Measurements from ENCODE around the gene NCAM1.
A peak's percentile ranks its signal among the peaks of the same experiment; 100 is the strongest.

NCAM1 gene

GRCh38 chr11:113242060-113242459 is 280.8 kb downstream of the NCAM1 start:
- TF ChIP-seq CTCF (IDR thresholded peaks at IDR 0.05; ENCODE audit: low read depth, low read length): no peak
- no peak overlapping the region for H3K4me3 ChIP-seq (ENCODE audit: low read depth, low read length)

GRCh38 chr11:113242767-113243397 is 281.7 kb downstream of the NCAM1 start:
- no peak for TF ChIP-seq CTCF (IDR thresholded peaks at IDR 0.05; ENCODE audit: low read depth, low read length)
- H3K4me3 ChIP-seq (ENCODE audit: low read depth, low read length): peak overlapping the region; percentile 26

- no peak for TF ChIP-seq CTCF (IDR thresholded peaks at IDR 0.05; ENCODE audit: low read depth, low read length)
- H3K4me3 ChIP-seq (ENCODE audit: low read depth, low read length): no peak overlapping the region
Observed at GRCh38 chr11:113243696-113244095, 282.5 kb downstream of the NCAM1 start.

- H3K4me3 ChIP-seq (ENCODE audit: low read depth, low read length): no peak overlapping the region
- TF ChIP-seq CTCF (IDR thresholded peaks at IDR 0.05; ENCODE audit: low read depth, low read length): no peak
Observed at GRCh38 chr11:113245216-113245615, 284.0 kb downstream of the NCAM1 start.

GRCh38 chr11:113247221-113247620 is 286.0 kb downstream of the NCAM1 start:
- no peak for TF ChIP-seq CTCF (IDR thresholded peaks at IDR 0.05; ENCODE audit: low read depth, low read length)

GRCh38 chr11:113247966-113248365 is 286.7 kb downstream of the NCAM1 start:
- no peak overlapping the region for H3K4me3 ChIP-seq (ENCODE audit: low read depth, low read length)
- TF ChIP-seq CTCF (IDR thresholded peaks at IDR 0.05; ENCODE audit: low read depth, low read length): no peak

More at GRCh38 chr11:113247221-113247620, 286.0 kb downstream of the NCAM1 start:
- no peak overlapping the region for H3K4me3 ChIP-seq (ENCODE audit: low read depth, low read length)

GRCh38 chr11:113248702-113249490 is 287.7 kb downstream of the NCAM1 start:
- H3K4me3 ChIP-seq (ENCODE audit: low read depth, low read length): no peak overlapping the region
- no peak for TF ChIP-seq CTCF (IDR thresholded peaks at IDR 0.05; ENCODE audit: low read depth, low read length)

Data from WI38 (cell line).